HG02943 (cell line): ENCODE data around the gene IL6.
"Not testable (repeated sequence)": the region's sequence is repeated elsewhere in the genome, so short reads cannot be mapped to it uniquely, and the experiment has no call there.

ENCODE experiments used
- ATAC-seq: cut with Tn5 transposase; IDR thresholded peaks from one replicate; pipeline ENCODE4 v1.9.1; 2021; ENCODE audit warnings: mild to moderate bottlenecking, low read depth, moderate library complexity; ENCODE audit not compliant: unreplicated experiment

IL6 gene

GRCh38 chr7:22772885-22773284 is 45.9 kb downstream of the IL6 start:
- ATAC-seq, result no peak

DNA sequence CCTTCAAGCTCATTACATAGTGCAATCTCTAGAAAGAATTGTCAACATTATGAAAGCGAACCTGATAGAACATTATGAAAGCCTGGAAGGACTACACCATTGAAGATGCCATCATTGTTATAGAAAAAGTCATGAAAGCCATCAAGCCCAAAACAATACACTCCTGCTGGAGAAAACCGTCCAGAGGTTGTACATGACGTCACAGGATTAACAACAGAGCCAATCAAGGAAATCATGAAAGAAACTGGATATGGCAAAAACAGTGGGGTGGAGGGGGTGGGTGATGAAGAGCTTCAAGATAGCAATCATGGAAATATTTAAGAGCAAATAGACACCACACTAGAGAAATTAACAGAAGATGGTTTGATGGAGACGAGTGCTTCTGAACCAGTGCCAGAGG is 50.0 kb downstream of the IL6 start:
- ATAC-seq, result no peak

- ATAC-seq, result not testable (repeated sequence)
Measured at GRCh38 chr7:22779730-22780323, 52.8 kb downstream of the IL6 start.

- no peak for ATAC-seq
Measured at GRCh38 chr7:22781230-22781711, 54.3 kb downstream of the IL6 start.
